Neutrophil (primary cell): Measurements from ENCODE around the gene CP.

ENCODE experiments used
- H3K27ac ChIP-seq: fragments of 200-600 bp; sonication (generic); 2 replicates; pipeline ENCODE4 v1.5.1; 2016; ENCODE audit warnings: mild to moderate bottlenecking, moderate library complexity
- H3K27me3 ChIP-seq: fragments of 200-600 bp; sonication (generic); 2 replicates; pipeline ENCODE4 v1.6.0; 2016; ENCODE audit warnings: mild to moderate bottlenecking
- H3K36me3 ChIP-seq: fragments of 200-600 bp; sonication (generic); 2 replicates; pipeline ENCODE4 v1.5.1; 2017
- H3K4me1 ChIP-seq, 2 experiments: fragments of 200-600 bp in 1 of 2; sonication (generic) in 1 of 2; 1 replicate in 1 of 2; 2 replicates in 1 of 2; pipeline versions ENCODE4 v1.5.1 to v1.6.1; 2013 to 2016; ENCODE audit warnings: low read depth in 1 of 2, low read length in 1 of 2, mild to moderate bottlenecking in 1 of 2, moderate library complexity in 1 of 2; ENCODE audit not compliant: control insufficient read depth in 1 of 2, insufficient read depth in 1 of 2
- H3K4me3 ChIP-seq, 2 experiments: fragments of 200-600 bp in 1 of 2; sonication (generic) in 1 of 2; 1 replicate in 1 of 2; 2 replicates in 1 of 2; pipeline ENCODE4 v1.5.1; 2013 to 2016; ENCODE audit warnings: low read depth in 1 of 2, low read length in 1 of 2, mild to moderate bottlenecking in 1 of 2, moderate library complexity in 1 of 2
- H3K9me3 ChIP-seq: fragments of 200-600 bp; sonication (generic); 2 replicates; pipeline ENCODE4 v1.5.1; 2016
- TF ChIP-seq, protein P1 (sequence below): fragments of 200-600 bp; sonication (generic); IDR thresholded peaks from 2 replicates; pipeline ENCODE4 v1.5.1; 2016; ENCODE audit warnings: antibody characterized with exemption

CP gene

DNA sequence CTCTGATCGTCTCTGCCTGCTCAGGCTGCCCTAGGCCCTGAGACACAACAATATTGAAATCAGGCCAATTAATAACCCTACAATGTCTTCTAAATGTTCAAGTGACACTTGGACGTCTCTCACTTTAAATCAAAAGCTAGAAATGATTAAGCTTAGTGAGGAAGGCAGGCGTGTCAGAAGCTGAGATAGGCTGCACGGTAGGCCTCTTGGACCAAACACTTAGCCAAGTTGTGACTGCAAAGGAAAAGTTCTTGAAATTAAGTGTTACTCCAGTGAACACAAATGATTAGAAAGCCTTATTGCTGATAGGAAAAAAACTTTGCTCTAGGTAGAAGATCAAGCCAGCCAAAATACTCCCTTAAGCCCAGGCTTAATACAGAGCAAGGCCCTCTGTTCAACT is 90.0 kb downstream of the CP start:
- Histone ChIP-seq H3K4me3 (no peak overlapping the region), H3K27ac (peak overlapping the region; percentile 23)
- TF ChIP-seq, protein P1, sequence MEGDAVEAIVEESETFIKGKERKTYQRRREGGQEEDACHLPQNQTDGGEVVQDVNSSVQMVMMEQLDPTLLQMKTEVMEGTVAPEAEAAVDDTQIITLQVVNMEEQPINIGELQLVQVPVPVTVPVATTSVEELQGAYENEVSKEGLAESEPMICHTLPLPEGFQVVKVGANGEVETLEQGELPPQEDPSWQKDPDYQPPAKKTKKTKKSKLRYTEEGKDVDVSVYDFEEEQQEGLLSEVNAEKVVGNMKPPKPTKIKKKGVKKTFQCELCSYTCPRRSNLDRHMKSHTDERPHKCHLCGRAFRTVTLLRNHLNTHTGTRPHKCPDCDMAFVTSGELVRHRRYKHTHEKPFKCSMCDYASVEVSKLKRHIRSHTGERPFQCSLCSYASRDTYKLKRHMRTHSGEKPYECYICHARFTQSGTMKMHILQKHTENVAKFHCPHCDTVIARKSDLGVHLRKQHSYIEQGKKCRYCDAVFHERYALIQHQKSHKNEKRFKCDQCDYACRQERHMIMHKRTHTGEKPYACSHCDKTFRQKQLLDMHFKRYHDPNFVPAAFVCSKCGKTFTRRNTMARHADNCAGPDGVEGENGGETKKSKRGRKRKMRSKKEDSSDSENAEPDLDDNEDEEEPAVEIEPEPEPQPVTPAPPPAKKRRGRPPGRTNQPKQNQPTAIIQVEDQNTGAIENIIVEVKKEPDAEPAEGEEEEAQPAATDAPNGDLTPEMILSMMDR: no peak

DNA sequence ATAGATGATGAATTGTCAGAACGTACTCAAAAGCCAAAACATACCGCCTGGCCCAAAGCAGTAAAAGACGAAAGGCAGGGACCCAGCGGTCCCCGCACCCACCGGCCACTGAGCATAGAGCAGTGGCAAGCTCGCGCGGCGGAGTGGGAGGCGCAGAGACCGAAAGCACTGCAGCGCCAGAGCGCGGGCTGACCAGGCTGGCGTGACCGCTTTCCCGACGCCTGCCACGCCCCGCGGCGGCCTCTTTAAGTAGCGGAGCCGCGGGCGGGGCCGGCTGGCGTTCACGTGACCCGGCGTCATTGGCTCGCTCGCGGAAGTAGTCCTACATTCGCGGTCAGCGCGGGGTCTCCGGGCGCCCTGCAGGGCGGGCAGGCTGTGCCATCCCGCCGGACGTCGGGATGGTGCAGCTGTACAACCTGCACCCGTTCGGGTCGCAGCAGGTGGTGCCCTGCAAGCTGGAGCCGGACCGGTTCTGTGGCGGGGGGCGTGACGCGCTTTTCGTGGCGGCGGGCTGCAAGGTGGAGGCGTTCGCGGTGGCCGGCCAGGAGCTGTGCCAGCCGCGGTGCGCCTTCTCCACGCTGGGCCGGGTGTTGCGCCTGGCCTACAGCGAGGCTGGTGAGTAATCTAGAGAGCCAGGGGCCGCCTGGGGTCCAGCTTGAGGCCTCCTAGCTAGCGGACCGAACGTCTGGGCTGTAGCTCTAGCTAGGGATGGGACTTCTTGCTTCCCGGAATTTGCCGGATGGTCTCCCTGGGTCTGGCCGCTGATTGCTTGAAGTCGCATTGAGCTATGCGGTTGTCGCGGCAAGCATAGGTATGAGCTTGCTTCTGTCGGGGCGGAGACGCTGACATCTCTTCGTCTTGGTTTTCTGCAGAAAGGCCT is 92.1 kb downstream of the CP start, which contains the start of gene HPS3:
TSS of gene HPS3 (plus strand) at position 313 of the 880 bp plus-strand sequence. CDS start at position 399, 86 bp downstream.
- H3K4me3 ChIP-seq: peak within 1 kb of the TSS; percentile 65 to 96
- peak within 1 kb of the TSS; percentile 74 for H3K27ac ChIP-seq
- TF ChIP-seq, protein P1: peak; percentile 66
- H3K27me3 ChIP-seq: peaks cover 15% of the 10 kb centered on the region
- H3K9me3 ChIP-seq: no peaks in the 10 kb centered on the region
- no peaks in the 10 kb centered on the region for H3K36me3 ChIP-seq
- peaks cover 29 to 35% of the 10 kb centered on the region in 2 experiments for H3K4me1 ChIP-seq

More for the DNA sequence above, 90.0 kb downstream of the CP start:
- H3K36me3 ChIP-seq: no peaks in the 10 kb centered on the region
- no peaks in the 10 kb centered on the region for H3K9me3 ChIP-seq
- peaks cover 29 to 35% of the 10 kb centered on the region in 2 experiments for H3K4me1 ChIP-seq
- H3K27me3 ChIP-seq: peaks cover 15% of the 10 kb centered on the region

DNA sequence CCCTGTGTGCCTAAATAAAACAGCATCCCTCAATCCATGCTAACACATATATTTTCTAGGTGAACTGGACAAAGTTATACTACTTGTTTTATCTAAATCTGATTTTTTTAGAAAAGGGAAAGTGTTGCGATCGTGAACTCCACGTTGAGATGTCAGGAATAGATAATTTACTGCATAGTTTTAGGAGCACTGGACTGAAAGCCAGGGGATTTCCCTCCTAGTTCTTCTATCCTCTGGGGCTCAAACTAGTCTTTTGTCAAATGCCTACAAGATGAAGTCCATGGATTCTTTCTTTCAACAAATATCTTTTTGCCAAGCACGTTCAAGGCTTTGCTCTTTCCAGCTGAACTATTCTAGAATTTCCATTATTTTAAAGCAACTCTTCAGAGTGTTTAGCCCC is 92.8 kb downstream of the CP start:
- peaks cover 29 to 35% of the 10 kb centered on the region in 2 experiments for H3K4me1 ChIP-seq
- TF ChIP-seq, protein P1: no peak
- no peaks in the 10 kb centered on the region for H3K9me3 ChIP-seq
- peak overlapping the region; percentile 74 for H3K27ac ChIP-seq
- H3K4me3 ChIP-seq: peak overlapping the region; percentile 65 to 96
- no peaks in the 10 kb centered on the region for H3K36me3 ChIP-seq
- peaks cover 15% of the 10 kb centered on the region for H3K27me3 ChIP-seq

DNA sequence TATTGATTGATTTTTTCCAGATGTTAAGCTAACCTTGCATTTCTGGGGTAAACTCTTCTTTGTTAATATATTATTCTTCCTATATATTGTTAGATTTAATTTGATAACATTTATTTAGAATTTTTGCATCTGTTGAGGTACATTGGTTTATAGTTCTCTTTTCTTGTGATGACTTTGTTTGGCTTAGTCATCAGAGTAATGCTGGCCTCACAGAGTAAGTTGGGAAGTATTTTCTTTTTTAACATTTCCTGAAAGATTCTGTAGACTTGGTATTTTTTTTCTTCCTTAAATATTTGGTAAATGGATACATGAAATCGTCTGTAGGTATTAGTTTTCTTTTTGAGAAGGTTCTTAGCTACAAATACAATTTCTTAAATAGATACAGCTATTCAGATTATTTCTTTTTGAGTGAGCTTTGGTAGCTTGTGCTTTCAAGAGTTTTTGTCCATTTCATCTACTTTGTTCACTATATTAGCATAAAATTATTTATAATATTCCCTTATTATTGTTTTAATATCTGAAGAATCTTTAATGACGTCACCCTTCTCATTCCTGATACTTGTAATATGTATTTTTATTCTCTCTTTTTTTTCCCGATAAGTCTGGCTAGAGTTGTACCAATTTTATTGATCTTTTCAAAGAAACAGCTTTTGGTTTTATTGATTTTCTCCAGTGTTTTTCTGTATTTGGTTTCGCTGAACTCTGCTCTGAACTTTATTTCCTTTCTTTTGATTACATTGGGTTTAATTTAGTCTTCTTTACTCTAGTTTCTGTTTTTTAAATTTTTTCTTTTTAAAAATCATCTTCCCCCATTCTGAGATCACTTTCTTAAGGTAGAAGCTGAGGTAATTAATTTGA is 98.7 kb downstream of the CP start:
- Histone ChIP-seq H3K4me3 (no peak overlapping the region), H3K27ac (no peak overlapping the region), H3K4me1 (no peaks in the 10 kb centered on the region), H3K27me3 (peaks cover 8% of the 10 kb centered on the region), H3K36me3 (no peaks in the 10 kb centered on the region), H3K9me3 (no peaks in the 10 kb centered on the region)
- TF ChIP-seq, protein P1: no peak
